Measurements from ENCODE around the gene RGS7.
"Not testable (repeated sequence)": the region's sequence is repeated elsewhere in the genome, so short reads cannot be mapped to it uniquely, and the experiment has no call there.

The RGS7 gene

GRCh38 chr1:240912821-240913220, 444.2 kb downstream of the RGS7 start:
- no peak for DNase-seq (ENCODE audit: low read depth)

- DNase-seq (ENCODE audit: low read depth) = no peak
These were observed 447.1 kb downstream of the RGS7 start for GRCh38 chr1:240909701-240910457.

- no peak for DNase-seq (ENCODE audit: low read depth)
These were observed 450.5 kb downstream of the RGS7 start for GRCh38 chr1:240906477-240906876.

- DNase-seq (ENCODE audit: low read depth) = no peak
These were observed 451.7 kb downstream of the RGS7 start for GRCh38 chr1:240905225-240905765.

- not testable (repeated sequence) for DNase-seq (ENCODE audit: low read depth)
These were observed 461.6 kb downstream of the RGS7 start for GRCh38 chr1:240895424-240895823.

GRCh38 chr1:240888787-240889048, 468.3 kb downstream of the RGS7 start:
- DNase-seq (ENCODE audit: low read depth) = no peak

- no peak for DNase-seq (ENCODE audit: low read depth)
These were observed 468.8 kb downstream of the RGS7 start for GRCh38 chr1:240888039-240888786.

- no peak for DNase-seq (ENCODE audit: low read depth)
These were observed 473.5 kb downstream of the RGS7 start for GRCh38 chr1:240883490-240883889.

GRCh38 chr1:240882656-240883308, 474.2 kb downstream of the RGS7 start:
- DNase-seq (ENCODE audit: low read depth) = not testable (repeated sequence)

- no peak for DNase-seq (ENCODE audit: low read depth)
These were observed 478.4 kb downstream of the RGS7 start for GRCh38 chr1:240878631-240879030.

GRCh38 chr1:240877605-240878004, 479.4 kb downstream of the RGS7 start:
- DNase-seq (ENCODE audit: low read depth) = no peak

- DNase-seq (ENCODE audit: low read depth) = no peak
These were observed 480.9 kb downstream of the RGS7 start for GRCh38 chr1:240876071-240876470.

GRCh38 chr1:240869071-240869470, 487.9 kb downstream of the RGS7 start:
- no peak for DNase-seq (ENCODE audit: low read depth)

GRCh38 chr1:240866724-240867123, 490.3 kb downstream of the RGS7 start:
- DNase-seq (ENCODE audit: low read depth) = no peak

- no peak for DNase-seq (ENCODE audit: low read depth)
These were observed 497.0 kb downstream of the RGS7 start for GRCh38 chr1:240860023-240860422.

GRCh38 chr1:240854367-240854766, 502.6 kb downstream of the RGS7 start:
- DNase-seq (ENCODE audit: low read depth) = no peak

- no peak for DNase-seq (ENCODE audit: low read depth)
These were observed 509.7 kb downstream of the RGS7 start for GRCh38 chr1:240847325-240847724.

GRCh38 chr1:240844486-240844885, 512.5 kb downstream of the RGS7 start:
- DNase-seq (ENCODE audit: low read depth) = no peak

GRCh38 chr1:240843798-240844197, 513.2 kb downstream of the RGS7 start:
- no peak for DNase-seq (ENCODE audit: low read depth)

GRCh38 chr1:240836271-240836670, 520.7 kb downstream of the RGS7 start:
- no peak for DNase-seq (ENCODE audit: low read depth)

GRCh38 chr1:240835291-240835690, 521.7 kb downstream of the RGS7 start:
- no peak for DNase-seq (ENCODE audit: low read depth)

- DNase-seq (ENCODE audit: low read depth) = no peak
These were observed 523.9 kb downstream of the RGS7 start for GRCh38 chr1:240833075-240833474.

GRCh38 chr1:240831922-240832321, 525.1 kb downstream of the RGS7 start:
- no peak for DNase-seq (ENCODE audit: low read depth)

Data from stimulated activated CD4-positive, alpha-beta T cell treated with anti-CD3 and anti-CD28 coated beads, Interleukin-2, amount 100 ng/mL, for 4 hours (primary cell).